ENCODE measurements around the gene GPR146. TPM values are rescaled to one million over a fixed set of nuclear protein-coding genes. Genes with fewer than 3 reads are reported as not detected.

The GPR146 gene
- total and polyA plus RNA-seq, 2 of the 13 experiments (the other 11 are each of a cell fraction or from before 2014, with no cell fraction given) = 2.0 to 15.9 TPM

GRCh38 chr7:1028044-1028770 lies 16.1 kb upstream of the GPR146 start:
- DNase-seq (ENCODE audit: low spot score) (peak; percentile 75), FAIRE-seq (no peak), ATAC-seq (peak; percentile 83)
- ChIA-PET CTCF (ENCODE audit: low intra/inter-chr PET ratio, low total read pairs) (interaction anchor here (1.5 kb wide), 1 partner anchor 35 kb away, joined by 5 read pairs; no protein-coding TSS in a partner anchor), POLR2A (interaction anchor here (0.8 to 2.5 kb wide), 3 partner anchors 13 to 129 kb away, joined by 3 to 12 read pairs (median 5); partner anchors contain the start of gene GPR146)
- H3K9me3 ChIP-seq (ENCODE audit: low read length) = no peaks in the 10 kb centered on the region
- peaks cover 29% of the 10 kb centered on the region for H3K4me1 ChIP-seq (ENCODE audit: insufficient read depth, low read length)
- in situ Hi-C loops (cut with HindIII; ENCODE audit: extremely low pct_ligation_motif_present, low pct_unique_long_range_greater_than_20kb) = no loop called here
- peak overlapping the region; percentile 75 for H3K4me2 ChIP-seq (ENCODE audit: low read depth, low read length)
- intact Hi-C loops (cut with micrococcal nuclease; ENCODE audit: unreplicated experiment) = no loop called here
- H3K9ac ChIP-seq (ENCODE audit: insufficient read depth, low read depth, low read length) = peak overlapping the region; percentile 65
- peaks cover 2 to 8% of the 10 kb centered on the region in 2 experiments; a peak in 2 of 5 replicates for H3K36me3 ChIP-seq (replicated peaks in 1 of 2; ENCODE audit: control insufficient read depth in 1 of 2, insufficient read depth in 2 of 2, low read length in 2 of 2)
- H3K27me3 ChIP-seq (ENCODE audit: control insufficient read depth in 1 of 2, insufficient read depth in 2 of 2, low read length in 2 of 2) = no peaks in the 10 kb centered on the region
- BruUV-seq (replicated peaks) = no TSS peak
- H3K4me3 ChIP-seq (replicated peaks in 1 of 3; ENCODE audit: insufficient read depth in 1 of 3, low read depth in 2 of 3, low read length in 3 of 3) = peak overlapping the region; percentile 59 to 73 (median 71)
- H3K27ac ChIP-seq (ENCODE audit: extremely low read length, insufficient read depth, low read length) = peak overlapping the region; percentile 68
- WGBS (ENCODE audit: low lambda C conversion rate) = 0% methylated on average over 7 of the region's 77 CpGs
- no peaks in the 10 kb centered on the region for H4K20me1 ChIP-seq (ENCODE audit: insufficient read depth, low read length)
- H3K79me2 ChIP-seq (ENCODE audit: insufficient read depth, low read length) = peaks cover 15% of the 10 kb centered on the region
- H2AFZ ChIP-seq (ENCODE audit: low read length) = no peak overlapping the region
- TF ChIP-seq ZBTB42 (CRISPR knock-in tag; IDR thresholded peaks at IDR 0.05) (no peak), ZNF75D (CRISPR knock-in tag; IDR thresholded peaks at IDR 0.05; ENCODE audit: borderline replicate concordance) (no peak), FOXJ3 (CRISPR knock-in tag; IDR thresholded peaks at IDR 0.05; ENCODE audit: borderline replicate concordance) (no peak), RFXANK (CRISPR knock-in tag; IDR thresholded peaks at IDR 0.05) (no peak), CAMTA2 (CRISPR knock-in tag; IDR thresholded peaks at IDR 0.05; ENCODE audit: borderline replicate concordance) (no peak), SAFB2 (CRISPR knock-in tag; IDR thresholded peaks at IDR 0.05; ENCODE audit: borderline replicate concordance, low read depth) (no peak), ZNF503 (CRISPR knock-in tag; IDR thresholded peaks at IDR 0.05) (no peak), BCL3 (CRISPR knock-in tag; IDR thresholded peaks at IDR 0.05) (peak; percentile 69; the same call in 1 of the 2 replicates), ZNF275 (CRISPR knock-in tag; IDR thresholded peaks at IDR 0.05; ENCODE audit: borderline replicate concordance) (no peak), SIN3B (IDR thresholded peaks at IDR 0.05; ENCODE audit: low read length) (no peak), AGO2 (optimal IDR thresholded peaks at IDR 0.05; ENCODE audit: low read depth, low read length) (no peak), RAD21 (CRISPR knock-in tag; IDR thresholded peaks at IDR 0.05) (peak; percentile 35; the same call in 1 of the 2 replicates), POLR2G (IDR thresholded peaks at IDR 0.05; ENCODE audit: low read depth, low read length) (no peak), GATAD1 (CRISPR knock-in tag; IDR thresholded peaks at IDR 0.05) (0 out of 2 replicates have a peak, but pooled peaks have one; percentile 47)
- TF ChIP-seq, protein P1, sequence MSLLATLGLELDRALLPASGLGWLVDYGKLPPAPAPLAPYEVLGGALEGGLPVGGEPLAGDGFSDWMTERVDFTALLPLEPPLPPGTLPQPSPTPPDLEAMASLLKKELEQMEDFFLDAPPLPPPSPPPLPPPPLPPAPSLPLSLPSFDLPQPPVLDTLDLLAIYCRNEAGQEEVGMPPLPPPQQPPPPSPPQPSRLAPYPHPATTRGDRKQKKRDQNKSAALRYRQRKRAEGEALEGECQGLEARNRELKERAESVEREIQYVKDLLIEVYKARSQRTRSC (CRISPR knock-in tag; IDR thresholded peaks at IDR 0.05; ENCODE audit: low read depth) = peak; percentile 57; the same call in 1 of the 2 replicates
- TF ChIP-seq, protein P2, sequence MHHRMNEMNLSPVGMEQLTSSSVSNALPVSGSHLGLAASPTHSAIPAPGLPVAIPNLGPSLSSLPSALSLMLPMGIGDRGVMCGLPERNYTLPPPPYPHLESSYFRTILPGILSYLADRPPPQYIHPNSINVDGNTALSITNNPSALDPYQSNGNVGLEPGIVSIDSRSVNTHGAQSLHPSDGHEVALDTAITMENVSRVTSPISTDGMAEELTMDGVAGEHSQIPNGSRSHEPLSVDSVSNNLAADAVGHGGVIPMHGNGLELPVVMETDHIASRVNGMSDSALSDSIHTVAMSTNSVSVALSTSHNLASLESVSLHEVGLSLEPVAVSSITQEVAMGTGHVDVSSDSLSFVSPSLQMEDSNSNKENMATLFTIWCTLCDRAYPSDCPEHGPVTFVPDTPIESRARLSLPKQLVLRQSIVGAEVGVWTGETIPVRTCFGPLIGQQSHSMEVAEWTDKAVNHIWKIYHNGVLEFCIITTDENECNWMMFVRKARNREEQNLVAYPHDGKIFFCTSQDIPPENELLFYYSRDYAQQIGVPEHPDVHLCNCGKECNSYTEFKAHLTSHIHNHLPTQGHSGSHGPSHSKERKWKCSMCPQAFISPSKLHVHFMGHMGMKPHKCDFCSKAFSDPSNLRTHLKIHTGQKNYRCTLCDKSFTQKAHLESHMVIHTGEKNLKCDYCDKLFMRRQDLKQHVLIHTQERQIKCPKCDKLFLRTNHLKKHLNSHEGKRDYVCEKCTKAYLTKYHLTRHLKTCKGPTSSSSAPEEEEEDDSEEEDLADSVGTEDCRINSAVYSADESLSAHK (CRISPR knock-in tag; IDR thresholded peaks at IDR 0.05; ENCODE audit: borderline replicate concordance) = no peak

All from HepG2 (cell line).